Measurements from ENCODE around the gene SLC35A2.

SLC35A2 gene

GRCh38 chrX:48948589-48948988 lies 37.1 kb upstream of the SLC35A2 start:
- H3K4me3 ChIP-seq (replicated peaks in 1 of 2; ENCODE audit: low read depth in 2 of 2, low read length in 2 of 2) = no peak overlapping the region
- no peak for DNase-seq (ENCODE audit: low read depth in 2 of 2)
- TF ChIP-seq, protein P1, sequence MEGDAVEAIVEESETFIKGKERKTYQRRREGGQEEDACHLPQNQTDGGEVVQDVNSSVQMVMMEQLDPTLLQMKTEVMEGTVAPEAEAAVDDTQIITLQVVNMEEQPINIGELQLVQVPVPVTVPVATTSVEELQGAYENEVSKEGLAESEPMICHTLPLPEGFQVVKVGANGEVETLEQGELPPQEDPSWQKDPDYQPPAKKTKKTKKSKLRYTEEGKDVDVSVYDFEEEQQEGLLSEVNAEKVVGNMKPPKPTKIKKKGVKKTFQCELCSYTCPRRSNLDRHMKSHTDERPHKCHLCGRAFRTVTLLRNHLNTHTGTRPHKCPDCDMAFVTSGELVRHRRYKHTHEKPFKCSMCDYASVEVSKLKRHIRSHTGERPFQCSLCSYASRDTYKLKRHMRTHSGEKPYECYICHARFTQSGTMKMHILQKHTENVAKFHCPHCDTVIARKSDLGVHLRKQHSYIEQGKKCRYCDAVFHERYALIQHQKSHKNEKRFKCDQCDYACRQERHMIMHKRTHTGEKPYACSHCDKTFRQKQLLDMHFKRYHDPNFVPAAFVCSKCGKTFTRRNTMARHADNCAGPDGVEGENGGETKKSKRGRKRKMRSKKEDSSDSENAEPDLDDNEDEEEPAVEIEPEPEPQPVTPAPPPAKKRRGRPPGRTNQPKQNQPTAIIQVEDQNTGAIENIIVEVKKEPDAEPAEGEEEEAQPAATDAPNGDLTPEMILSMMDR (IDR thresholded peaks at IDR 0.05; ENCODE audit: low read depth, low read length) = no peak

DNA sequence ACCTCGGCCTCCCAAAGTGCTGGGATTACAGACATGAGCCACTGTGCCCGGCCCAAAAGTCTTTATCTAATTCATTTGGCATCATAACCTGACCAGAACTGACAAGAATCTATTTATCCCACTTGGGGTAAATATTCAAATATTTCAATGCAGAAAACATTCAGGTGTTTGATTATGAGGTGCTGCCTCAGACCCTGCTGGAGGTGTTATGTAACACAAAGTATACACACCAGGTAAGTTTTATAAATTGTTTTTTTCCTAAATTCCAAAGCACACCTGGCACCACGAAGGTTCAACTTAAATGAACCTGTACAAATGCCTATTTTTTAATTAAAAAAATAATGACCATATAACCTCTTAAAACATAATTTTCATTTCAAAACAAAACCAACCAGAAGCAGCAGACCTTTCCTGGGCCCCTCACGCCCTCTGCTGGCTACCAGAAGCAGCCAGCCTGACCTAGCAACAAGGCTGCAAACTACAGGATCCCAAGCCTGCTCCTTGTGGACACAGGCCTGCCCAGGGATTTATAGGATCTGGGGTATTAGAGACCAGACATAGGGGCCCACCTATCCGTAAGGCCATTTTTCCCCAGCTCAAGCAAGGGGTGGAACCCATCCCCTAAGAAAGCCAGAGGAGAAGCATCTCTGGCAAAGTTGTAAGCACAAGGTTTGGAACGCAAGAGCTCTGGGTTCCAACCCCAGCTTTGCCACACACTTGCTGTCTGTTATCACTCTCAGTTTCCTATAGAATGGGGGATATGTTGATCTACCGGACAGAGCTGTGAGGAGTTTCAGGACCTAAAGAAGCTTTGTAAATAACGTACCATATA lies 34.3 kb upstream of the SLC35A2 start:
- DNase-seq (ENCODE audit: low read depth in 2 of 2) = peak; percentile 51 to 63
- TF ChIP-seq, protein P1 (IDR thresholded peaks at IDR 0.05; ENCODE audit: low read depth, low read length) = peak; percentile 72
- no peak overlapping the region for H3K4me3 ChIP-seq (replicated peaks in 1 of 2; ENCODE audit: low read depth in 2 of 2, low read length in 2 of 2)

- TF ChIP-seq, protein P1 (IDR thresholded peaks at IDR 0.05; ENCODE audit: low read depth, low read length) = no peak
Observed at GRCh38 chrX:48942895-48943294, 31.4 kb upstream of the SLC35A2 start.

DNA sequence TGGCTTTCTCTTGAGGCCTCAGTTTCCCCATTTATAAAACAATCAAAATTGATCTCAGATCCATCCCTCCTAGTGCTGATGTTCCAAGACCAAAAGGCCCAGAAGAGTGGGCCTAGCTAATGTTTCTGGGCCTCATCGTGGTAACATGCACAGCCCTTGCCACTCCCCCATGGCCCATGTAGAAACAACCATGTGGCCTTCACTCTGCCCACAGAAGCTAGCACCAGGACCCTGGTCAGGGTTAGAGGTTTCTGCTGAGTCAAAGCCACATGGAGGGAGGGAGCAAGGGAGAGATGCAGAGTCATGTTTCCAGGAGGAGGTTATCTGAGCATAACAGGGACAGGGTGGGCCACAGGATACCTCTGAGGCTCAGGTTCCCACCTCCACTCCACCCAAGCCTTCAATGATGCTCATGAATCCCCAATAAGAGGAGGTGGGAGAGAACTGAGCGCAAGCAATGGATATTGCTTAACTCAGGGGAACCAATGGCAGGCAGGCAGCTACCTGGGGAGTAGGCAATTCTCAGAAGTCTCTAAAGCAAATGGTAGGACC lies 29.0 kb upstream of the SLC35A2 start:
- TF ChIP-seq, protein P1 (IDR thresholded peaks at IDR 0.05; ENCODE audit: low read depth, low read length) = no peak
- DNase-seq (ENCODE audit: low read depth in 2 of 2) = no peak
- no peak overlapping the region for H3K4me3 ChIP-seq (replicated peaks in 1 of 2; ENCODE audit: low read depth in 2 of 2, low read length in 2 of 2)

More at GRCh38 chrX:48942895-48943294, 31.4 kb upstream of the SLC35A2 start:
- DNase-seq (ENCODE audit: low read depth in 2 of 2) = no peak
- H3K4me3 ChIP-seq (replicated peaks in 1 of 2; ENCODE audit: low read depth in 2 of 2, low read length in 2 of 2) = no peak overlapping the region

GRCh38 chrX:48939524-48940228 lies 28.2 kb upstream of the SLC35A2 start:
- TF ChIP-seq, protein P1 (IDR thresholded peaks at IDR 0.05; ENCODE audit: low read depth, low read length) = no peak
- DNase-seq (ENCODE audit: low read depth in 2 of 2) = no peak
- no peak overlapping the region for H3K4me3 ChIP-seq (replicated peaks in 1 of 2; ENCODE audit: low read depth in 2 of 2, low read length in 2 of 2)

GRCh38 chrX:48938721-48939425 lies 27.4 kb upstream of the SLC35A2 start:
- H3K4me3 ChIP-seq (replicated peaks in 1 of 2; ENCODE audit: low read depth in 2 of 2, low read length in 2 of 2) = no peak overlapping the region
- TF ChIP-seq, protein P1 (IDR thresholded peaks at IDR 0.05; ENCODE audit: low read depth, low read length) = no peak
- DNase-seq (ENCODE audit: low read depth in 2 of 2) = no peak
